OCI-LY7 (cell line): ENCODE measurements around the gene IPO9. TPM values are rescaled to one million over a fixed set of nuclear protein-coding genes. Genes with fewer than 3 reads are reported as not detected.

Experiments
- BruUV-seq: library from RNA; stranded (reverse); fragments of 400-500 nt; replicated peaks from 2 replicates; lab custom pipeline; 2021; lab: Mats Ljungman, UMichigan
- CTCF ChIA-PET: fragments of 300-600 bp; sonication (Branson Sonifier 250); formaldehyde crosslinking; loops from one replicate; lab custom pipeline; 2022; ENCODE audit warnings: antibody characterized with exemption; ENCODE audit not compliant: unreplicated experiment; lab: Charles Lee
- POLR2A ChIA-PET: fragments of 300-600 bp; sonication (Branson Sonifier 250); formaldehyde crosslinking; loops from one replicate; lab custom pipeline; 2022; ENCODE audit warnings: antibody characterized with exemption; lab: Charles Lee
- DNase-seq: peaks from one replicate; pipeline ENCODE4 v3.0.0-alpha.2; 2015; ENCODE audit warnings: low spot score
- H2AFZ ChIP-seq: fragments of 200-600 bp; sonication (generic), shearing (Covaris generic); 2 replicates; pipeline ENCODE4 v1.6.1; 2014; ENCODE audit warnings: mild to moderate bottlenecking, antibody characterized with exemption, low read length, moderate library complexity
- H3K27ac ChIP-seq: fragments of 200-600 bp; sonication (generic); 2 replicates; pipeline ENCODE4 v1.5.1; 2014; ENCODE audit warnings: mixed run types, low read depth, mild to moderate bottlenecking, moderate library complexity, low read length, inconsistent platforms; ENCODE audit not compliant: poor library complexity, severe bottlenecking
- H3K36me3 ChIP-seq: fragments of 200-600 bp; sonication (generic); 2 replicates; pipeline ENCODE4 v1.6.1; 2014; ENCODE audit warnings: mild to moderate bottlenecking, antibody characterized with exemption, low read length, moderate library complexity, mixed read lengths; ENCODE audit not compliant: insufficient read depth
- H3K4me1 ChIP-seq: fragments of 200-600 bp; sonication (generic); 2 replicates; pipeline ENCODE4 v1.5.1; 2014; ENCODE audit warnings: mild to moderate bottlenecking, low read length; ENCODE audit not compliant: insufficient read depth, poor library complexity, severe bottlenecking
- H3K4me2 ChIP-seq: fragments of 200-600 bp; sonication (generic); 2 replicates; pipeline ENCODE4 v1.6.1; 2014; ENCODE audit warnings: mild to moderate bottlenecking, low read length
- H3K4me3 ChIP-seq: fragments of 200-600 bp; sonication (generic); 2 replicates; pipeline ENCODE4 v1.5.1; 2014; ENCODE audit warnings: mild to moderate bottlenecking, low read depth, low read length; ENCODE audit not compliant: poor library complexity, severe bottlenecking
- H3K79me2 ChIP-seq: fragments of 200-600 bp; sonication (generic); 2 replicates; pipeline ENCODE4 v1.6.1; 2016; ENCODE audit warnings: low read depth, mild to moderate bottlenecking, low read length, moderate library complexity, mixed read lengths; ENCODE audit not compliant: insufficient read depth
- H3K9me2 ChIP-seq: fragments of 200-600 bp; sonication (generic); 2 replicates; pipeline ENCODE4 v1.6.1; 2016; ENCODE audit warnings: mild to moderate bottlenecking, low read length, mixed read lengths; ENCODE audit not compliant: insufficient read depth
- H3K9me3 ChIP-seq: fragments of 200-600 bp; sonication (generic); 2 replicates; pipeline ENCODE4 v1.6.1; 2014; ENCODE audit warnings: mild to moderate bottlenecking, mixed run types, low read length, mixed read lengths
- H4K20me1 ChIP-seq: fragments of 200-600 bp; sonication (generic); 2 replicates; pipeline ENCODE4 v1.6.1; 2014; ENCODE audit warnings: mild to moderate bottlenecking, antibody characterized with exemption, low read length, moderate library complexity, mixed read lengths; ENCODE audit not compliant: insufficient read depth
- EZH2phosphoT487 ChIP-seq: fragments of 200-600 bp; sonication (generic); IDR thresholded peaks from 2 replicates; pipeline ENCODE4 v1.6.1; 2018; ENCODE audit warnings: low read depth, borderline replicate concordance, mild to moderate bottlenecking, mixed run types, antibody characterized with exemption, low read length, moderate library complexity, mixed read lengths
- intact Hi-C: fragments of 100-400 bp; cut with micrococcal nuclease; formaldehyde crosslinking; loops from one replicate; pipeline ENCODE4 v1.10.0; 2022; ENCODE audit not compliant: unreplicated experiment
- total RNA-seq, 2 experiments: library from RNA; depleted of rRNA in 1 of 2; stranded (reverse); fragments of >200 nt in 1 of 2; shearing (Covaris generic) in 1 of 2; gene quantifications; 2 replicates each; pipeline ENCODE4 v1.2.3, GENCODE V29; 2014 to 2022
- TF ChIP-seq, protein P1 (sequence below): fragments of 200-600 bp; sonication (generic); conservative IDR thresholded peaks from 2 replicates; pipeline ENCODE4 v1.5.1; 2014; ENCODE audit warnings: mild to moderate bottlenecking, antibody characterized with exemption, low read length, moderate library complexity, mixed read lengths

The IPO9 gene
- total RNA-seq, 2 experiments from 2014 or later, result 47.2 to 67.9 TPM

DNA sequence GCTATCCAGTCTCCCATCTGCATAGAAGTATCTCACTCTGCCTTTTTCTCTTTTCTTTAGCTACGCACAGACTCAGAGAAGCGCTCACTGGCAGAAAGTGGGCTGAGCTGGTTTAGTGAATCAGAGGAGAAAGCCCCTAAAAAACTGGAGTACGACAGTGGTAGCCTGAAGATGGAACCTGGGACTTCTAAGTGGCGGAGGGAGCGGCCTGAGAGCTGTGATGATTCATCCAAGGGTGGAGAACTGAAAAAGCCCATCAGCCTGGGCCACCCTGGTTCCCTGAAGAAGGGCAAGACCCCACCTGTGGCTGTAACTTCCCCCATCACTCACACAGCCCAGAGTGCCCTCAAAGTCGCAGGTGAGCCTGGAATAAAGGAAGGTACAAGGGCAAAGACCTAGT is 48.0 kb upstream of the IPO9 start:
- no TSS peak for BruUV-seq
- no peak overlapping the region for H3K4me3 ChIP-seq
- intact Hi-C loops, result no loop called here
- H3K4me1 ChIP-seq, result no peaks in the 10 kb centered on the region
- H3K9me3 ChIP-seq, result no peaks in the 10 kb centered on the region
- ChIA-PET POLR2A (interaction anchor here (0.7 to 1.2 kb wide), 2 partner anchors 43 to 1803 kb away, joined by 3 to 4 read pairs; no protein-coding TSS in a partner anchor), CTCF (interaction anchor here (0.6 kb wide), 1 partner anchor 20 kb away, joined by 3 read pairs; no protein-coding TSS in a partner anchor)
- no peak overlapping the region for H3K27ac ChIP-seq
- no peak for TF ChIP-seq EZH2phosphoT487
- TF ChIP-seq, protein P1, sequence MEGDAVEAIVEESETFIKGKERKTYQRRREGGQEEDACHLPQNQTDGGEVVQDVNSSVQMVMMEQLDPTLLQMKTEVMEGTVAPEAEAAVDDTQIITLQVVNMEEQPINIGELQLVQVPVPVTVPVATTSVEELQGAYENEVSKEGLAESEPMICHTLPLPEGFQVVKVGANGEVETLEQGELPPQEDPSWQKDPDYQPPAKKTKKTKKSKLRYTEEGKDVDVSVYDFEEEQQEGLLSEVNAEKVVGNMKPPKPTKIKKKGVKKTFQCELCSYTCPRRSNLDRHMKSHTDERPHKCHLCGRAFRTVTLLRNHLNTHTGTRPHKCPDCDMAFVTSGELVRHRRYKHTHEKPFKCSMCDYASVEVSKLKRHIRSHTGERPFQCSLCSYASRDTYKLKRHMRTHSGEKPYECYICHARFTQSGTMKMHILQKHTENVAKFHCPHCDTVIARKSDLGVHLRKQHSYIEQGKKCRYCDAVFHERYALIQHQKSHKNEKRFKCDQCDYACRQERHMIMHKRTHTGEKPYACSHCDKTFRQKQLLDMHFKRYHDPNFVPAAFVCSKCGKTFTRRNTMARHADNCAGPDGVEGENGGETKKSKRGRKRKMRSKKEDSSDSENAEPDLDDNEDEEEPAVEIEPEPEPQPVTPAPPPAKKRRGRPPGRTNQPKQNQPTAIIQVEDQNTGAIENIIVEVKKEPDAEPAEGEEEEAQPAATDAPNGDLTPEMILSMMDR, result no peak
- H4K20me1 ChIP-seq, result no peaks in the 10 kb centered on the region
- H3K79me2 ChIP-seq, result no peaks in the 10 kb centered on the region
- no peak overlapping the region for H3K4me2 ChIP-seq
- peaks cover 23% of the 10 kb centered on the region; the same call in 1 of the 2 replicates for H3K36me3 ChIP-seq
- no peak overlapping the region for H2AFZ ChIP-seq
- no peak for DNase-seq
- no peaks in the 10 kb centered on the region for H3K9me2 ChIP-seq

DNA sequence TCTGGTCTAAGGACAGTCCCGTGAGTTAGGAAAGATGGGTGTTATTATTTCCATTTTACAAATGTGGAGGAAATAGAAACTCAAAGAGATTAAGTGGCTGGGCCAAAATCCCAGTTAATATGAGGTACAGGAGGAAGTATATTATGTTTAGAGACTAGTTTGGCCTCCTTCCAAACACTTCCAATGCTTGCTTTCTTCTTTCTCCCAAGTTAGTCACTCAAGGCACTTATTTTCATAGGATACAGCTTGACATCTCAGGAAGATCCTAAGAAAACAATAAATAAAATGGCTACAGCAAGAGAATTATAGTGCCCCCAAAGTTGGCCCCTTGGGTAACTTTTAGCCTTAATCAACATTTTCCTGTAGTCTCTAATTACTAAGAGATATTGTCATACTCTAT is 47.5 kb upstream of the IPO9 start:
- Histone ChIP-seq H3K9me3 (no peaks in the 10 kb centered on the region), H3K79me2 (no peaks in the 10 kb centered on the region), H3K4me1 (no peaks in the 10 kb centered on the region), H2AFZ (no peak overlapping the region), H4K20me1 (no peaks in the 10 kb centered on the region), H3K4me3 (no peak overlapping the region), H3K4me2 (no peak overlapping the region), H3K27ac (no peak overlapping the region), H3K36me3 (peaks cover 23% of the 10 kb centered on the region; the same call in 1 of the 2 replicates), H3K9me2 (no peaks in the 10 kb centered on the region)
- DNase-seq, result no peak
- no TSS peak for BruUV-seq
- intact Hi-C loops, result no loop called here
- TF ChIP-seq EZH2phosphoT487, result no peak
- TF ChIP-seq, protein P1, result no peak
- ChIA-PET CTCF (no interaction called here), POLR2A (interaction anchor here (1.2 kb wide), 1 partner anchor 43 kb away, joined by 3 read pairs; no protein-coding TSS in a partner anchor)

DNA sequence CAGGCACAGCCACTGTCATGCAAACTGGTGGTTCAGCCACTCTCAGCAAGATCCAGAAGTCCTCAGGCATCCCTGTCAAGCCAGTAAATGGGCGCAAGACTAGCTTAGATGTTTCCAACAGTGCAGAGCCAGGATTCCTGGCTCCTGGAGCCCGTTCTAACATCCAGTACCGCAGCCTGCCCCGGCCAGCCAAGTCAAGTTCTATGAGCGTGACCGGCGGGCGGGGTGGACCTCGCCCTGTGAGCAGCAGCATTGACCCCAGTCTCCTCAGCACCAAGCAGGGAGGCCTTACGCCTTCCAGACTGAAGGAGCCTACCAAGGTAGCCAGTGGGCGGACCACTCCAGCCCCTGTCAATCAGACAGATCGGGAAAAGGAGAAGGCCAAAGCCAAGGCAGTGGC is 46.6 kb upstream of the IPO9 start:
- Histone ChIP-seq H3K4me1 (no peaks in the 10 kb centered on the region), H3K4me3 (no peak overlapping the region), H3K36me3 (peaks cover 23% of the 10 kb centered on the region; the same call in 1 of the 2 replicates), H3K27ac (no peak overlapping the region), H3K9me3 (no peaks in the 10 kb centered on the region), H4K20me1 (no peaks in the 10 kb centered on the region), H3K9me2 (no peaks in the 10 kb centered on the region), H3K79me2 (no peaks in the 10 kb centered on the region), H3K4me2 (no peak overlapping the region), H2AFZ (no peak overlapping the region)
- POLR2A ChIA-PET, result no interaction called here
- BruUV-seq, result no TSS peak
- CTCF ChIA-PET, result no interaction called here
- TF ChIP-seq, protein P1, result no peak
- no peak for TF ChIP-seq EZH2phosphoT487
- DNase-seq, result no peak
- intact Hi-C loops, result no loop called here
